Measurements from ENCODE around the gene CD7. TPM values are rescaled to one million over a fixed set of nuclear protein-coding genes. Genes with fewer than 3 reads are reported as not detected.

CD7 gene
- total and polyA plus RNA-seq, 9 of the 15 experiments (the other 6 are each of a cell fraction or from before 2014, with no cell fraction given), result 0.21 to 0.35 TPM; not detected in 7

DNA sequence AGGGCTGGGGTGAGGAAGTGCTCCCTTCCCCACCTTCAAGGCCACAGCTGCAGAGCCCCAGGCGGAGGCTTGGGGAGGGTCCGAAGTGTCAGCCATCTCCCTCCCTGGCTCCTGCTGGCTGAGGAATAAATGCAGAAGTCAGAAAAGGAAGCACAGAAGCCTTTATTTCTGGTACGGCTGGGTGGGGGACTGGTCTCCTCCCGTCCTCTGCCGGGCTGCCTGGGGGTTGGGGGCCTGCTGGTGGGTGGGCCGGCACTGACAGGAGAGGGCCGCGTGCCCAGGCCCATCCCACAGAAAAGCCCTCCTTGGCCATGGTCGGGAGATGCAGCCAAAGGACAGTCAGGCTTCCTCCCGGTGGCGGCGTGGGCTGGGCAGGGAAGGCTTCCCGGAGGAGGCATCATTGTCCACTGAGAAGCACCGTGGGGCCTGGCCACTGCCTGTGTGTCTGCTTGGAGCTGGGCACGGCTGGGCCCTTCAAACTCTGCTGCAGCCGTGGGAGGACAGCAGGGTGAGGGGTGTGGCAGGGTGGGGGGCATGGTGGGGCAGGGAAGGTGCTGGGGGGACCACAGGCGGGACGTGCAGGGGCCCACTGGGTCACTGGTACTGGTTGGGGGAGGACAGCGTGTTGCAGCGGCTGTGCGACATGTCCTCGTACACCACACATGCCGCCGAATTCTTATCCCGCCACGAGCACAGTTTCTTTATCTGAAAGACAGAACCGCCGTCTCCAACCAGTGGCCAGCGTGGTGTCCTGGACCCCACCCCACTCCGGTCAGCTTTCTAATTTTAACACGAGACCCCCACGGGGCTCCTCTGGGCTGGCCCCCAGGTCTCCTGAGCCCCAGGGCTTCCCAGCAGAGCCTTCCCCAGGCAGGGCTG, 2.4 kb downstream of the CD7 start (continued):
- TF ChIP-seq RFX5 (IDR thresholded peaks at IDR 0.05; ENCODE audit: low read depth, low read length) (no peak), HLTF (IDR thresholded peaks at IDR 0.05) (no peak)
- TF ChIP-seq, protein P1, sequence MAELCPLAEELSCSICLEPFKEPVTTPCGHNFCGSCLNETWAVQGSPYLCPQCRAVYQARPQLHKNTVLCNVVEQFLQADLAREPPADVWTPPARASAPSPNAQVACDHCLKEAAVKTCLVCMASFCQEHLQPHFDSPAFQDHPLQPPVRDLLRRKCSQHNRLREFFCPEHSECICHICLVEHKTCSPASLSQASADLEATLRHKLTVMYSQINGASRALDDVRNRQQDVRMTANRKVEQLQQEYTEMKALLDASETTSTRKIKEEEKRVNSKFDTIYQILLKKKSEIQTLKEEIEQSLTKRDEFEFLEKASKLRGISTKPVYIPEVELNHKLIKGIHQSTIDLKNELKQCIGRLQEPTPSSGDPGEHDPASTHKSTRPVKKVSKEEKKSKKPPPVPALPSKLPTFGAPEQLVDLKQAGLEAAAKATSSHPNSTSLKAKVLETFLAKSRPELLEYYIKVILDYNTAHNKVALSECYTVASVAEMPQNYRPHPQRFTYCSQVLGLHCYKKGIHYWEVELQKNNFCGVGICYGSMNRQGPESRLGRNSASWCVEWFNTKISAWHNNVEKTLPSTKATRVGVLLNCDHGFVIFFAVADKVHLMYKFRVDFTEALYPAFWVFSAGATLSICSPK (IDR thresholded peaks at IDR 0.05; ENCODE audit: borderline replicate concordance), result no peak

DNA sequence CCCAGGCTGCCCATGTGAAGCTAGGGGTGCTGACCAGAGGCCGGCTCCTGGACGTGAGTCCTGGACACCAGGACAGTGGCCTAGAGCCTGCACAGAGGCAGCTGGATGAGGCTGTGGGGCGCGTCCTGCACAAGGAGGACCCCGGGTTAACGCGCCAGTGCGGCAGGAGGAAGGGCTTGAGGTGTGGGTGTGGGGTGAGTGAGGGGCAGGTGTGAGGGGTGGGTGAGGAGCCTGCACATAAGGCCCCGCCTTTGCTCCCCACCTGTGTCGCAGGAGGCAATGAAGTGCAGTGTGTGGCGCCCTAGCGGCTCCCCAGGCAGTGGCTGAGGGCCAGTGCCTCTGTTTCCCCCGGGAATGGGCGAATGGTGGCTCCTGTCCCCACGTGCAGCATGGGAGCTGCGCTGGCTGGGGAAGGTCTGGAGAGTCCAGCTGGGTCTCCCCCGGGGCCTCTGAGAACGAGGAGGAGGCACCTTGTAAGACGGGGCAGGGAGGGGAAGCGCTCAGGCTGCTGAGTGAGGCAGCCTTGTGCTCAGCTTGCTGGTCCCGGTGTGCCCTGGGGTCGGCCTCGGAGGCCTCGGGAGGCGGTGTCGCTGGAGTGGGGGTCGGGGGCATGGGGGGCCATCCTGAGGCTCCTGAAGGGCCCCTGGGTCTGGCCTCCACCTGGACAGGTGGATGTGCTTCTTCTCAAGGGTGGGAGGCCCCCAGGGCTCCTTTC, 3.2 kb downstream of the CD7 start:
- no peak overlapping the region for H3K4me2 ChIP-seq (ENCODE audit: insufficient read depth, low read length)
- H3K9ac ChIP-seq (ENCODE audit: insufficient read depth in 1 of 2, low read depth in 2 of 2, low read length in 2 of 2), result peak overlapping the region in 1 of 2 experiments; percentile 69; a peak in 2 of 4 replicates
- ATAC-seq (no peak), FAIRE-seq (no peak), DNase-seq (ENCODE audit: extremely low read depth in 1 of 4, low spot score in 3 of 4) (no peak)
- WGBS (ENCODE audit: insufficient coverage, low coverage, missing lambda C conversion rate), result 69% methylated on average over 18 of the region's 27 CpGs
- H3K27ac ChIP-seq (ENCODE audit: extremely low read depth, low read depth, low read length), result no peak overlapping the region
- in situ Hi-C loops (cut with MboI), result no loop called here
- peaks cover 10% of the 10 kb centered on the region for H3K9me3 ChIP-seq (replicated peaks; ENCODE audit: control insufficient read depth, insufficient read depth, low read depth, low read length)
- intact Hi-C loops (cut with micrococcal nuclease), result no loop called here
- H3K4me3 ChIP-seq, result no peak overlapping the region
- peaks cover 4 to 74% of the 10 kb centered on the region in 2 experiments; a peak in 4 of 5 replicates for H3K4me1 ChIP-seq (replicated peaks in 1 of 2; ENCODE audit: control insufficient read depth in 2 of 2, insufficient read depth in 2 of 2, low read length in 2 of 2)
- ChIA-PET CTCF (ENCODE audit: low intra/inter-chr PET ratio) (no interaction called here), POLR2A (interaction anchor here (1.5 kb wide), 1 partner anchor 11 kb away, joined by 3 read pairs; no protein-coding TSS in a partner anchor)
- no peaks in the 10 kb centered on the region for H4K20me1 ChIP-seq (replicated peaks; ENCODE audit: control insufficient read depth, insufficient read depth, low read length)
- H3K9me1 ChIP-seq (ENCODE audit: control insufficient read depth, insufficient read depth, low read length), result no peaks in the 10 kb centered on the region
- no peaks in the 10 kb centered on the region for H3K79me2 ChIP-seq (ENCODE audit: control insufficient read depth, insufficient read depth, low read length)
- TF ChIP-seq ZNF717 (CRISPR knock-in tag; IDR thresholded peaks at IDR 0.05) (no peak), PCBP1 (IDR thresholded peaks at IDR 0.05; ENCODE audit: low read depth, low read length, poor library complexity, severe bottlenecking) (peak; percentile 68)
- TF ChIP-seq, protein P2, sequence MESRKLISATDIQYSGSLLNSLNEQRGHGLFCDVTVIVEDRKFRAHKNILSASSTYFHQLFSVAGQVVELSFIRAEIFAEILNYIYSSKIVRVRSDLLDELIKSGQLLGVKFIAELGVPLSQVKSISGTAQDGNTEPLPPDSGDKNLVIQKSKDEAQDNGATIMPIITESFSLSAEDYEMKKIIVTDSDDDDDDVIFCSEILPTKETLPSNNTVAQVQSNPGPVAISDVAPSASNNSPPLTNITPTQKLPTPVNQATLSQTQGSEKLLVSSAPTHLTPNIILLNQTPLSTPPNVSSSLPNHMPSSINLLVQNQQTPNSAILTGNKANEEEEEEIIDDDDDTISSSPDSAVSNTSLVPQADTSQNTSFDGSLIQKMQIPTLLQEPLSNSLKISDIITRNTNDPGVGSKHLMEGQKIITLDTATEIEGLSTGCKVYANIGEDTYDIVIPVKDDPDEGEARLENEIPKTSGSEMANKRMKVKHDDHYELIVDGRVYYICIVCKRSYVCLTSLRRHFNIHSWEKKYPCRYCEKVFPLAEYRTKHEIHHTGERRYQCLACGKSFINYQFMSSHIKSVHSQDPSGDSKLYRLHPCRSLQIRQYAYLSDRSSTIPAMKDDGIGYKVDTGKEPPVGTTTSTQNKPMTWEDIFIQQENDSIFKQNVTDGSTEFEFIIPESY (CRISPR knock-in tag; IDR thresholded peaks at IDR 0.05), result peak; percentile 70
- no peaks in the 10 kb centered on the region for H3K36me3 ChIP-seq (ENCODE audit: control insufficient read depth, insufficient read depth, low read length)
- BruUV-seq (replicated peaks), result no TSS peak
- H3K27me3 ChIP-seq (ENCODE audit: control insufficient read depth in 2 of 2, insufficient read depth in 2 of 2, low read length in 2 of 2), result no peaks in the 10 kb centered on the region
- H2AFZ ChIP-seq (ENCODE audit: low read depth, low read length), result no peak overlapping the region

All from K562 (cell line).